AG04449 (cell line): ENCODE data around the gene ATF3.

Source experiments
- CTCF ChIA-PET: fragments of 350-600 bp; formaldehyde crosslinking; extraction: SDS; loops from one replicate; lab custom pipeline; 2021; ENCODE audit warnings: antibody characterized with exemption; lab: Yijun Ruan, JAX
- POLR2A ChIA-PET: fragments of 400-600, 350-600 bp; formaldehyde crosslinking; extraction: SDS; loops from one replicate; lab custom pipeline; 2020; ENCODE audit warnings: antibody characterized with exemption, inconsistent platforms; lab: Yijun Ruan, JAX
- DNase-seq: peaks from one replicate; pipeline ENCODE4 v3.0.0-alpha.2; 2010; ENCODE audit warnings: low read depth, low spot score
- H3K4me3 ChIP-seq: 2 replicates; pipeline ENCODE4 v1.5.1; 2011; ENCODE audit warnings: low read depth, mild to moderate bottlenecking, control low read depth, low read length
- TF ChIP-seq, protein P1 (sequence below): IDR thresholded peaks from one replicate; pipeline ENCODE4 v1.5.1; 2011; ENCODE audit warnings: mild to moderate bottlenecking, moderate library complexity, low read length, control low read depth, inconsistent platforms; ENCODE audit not compliant: insufficient read depth; ENCODE audit errors: missing control alignments

The ATF3 gene

DNA sequence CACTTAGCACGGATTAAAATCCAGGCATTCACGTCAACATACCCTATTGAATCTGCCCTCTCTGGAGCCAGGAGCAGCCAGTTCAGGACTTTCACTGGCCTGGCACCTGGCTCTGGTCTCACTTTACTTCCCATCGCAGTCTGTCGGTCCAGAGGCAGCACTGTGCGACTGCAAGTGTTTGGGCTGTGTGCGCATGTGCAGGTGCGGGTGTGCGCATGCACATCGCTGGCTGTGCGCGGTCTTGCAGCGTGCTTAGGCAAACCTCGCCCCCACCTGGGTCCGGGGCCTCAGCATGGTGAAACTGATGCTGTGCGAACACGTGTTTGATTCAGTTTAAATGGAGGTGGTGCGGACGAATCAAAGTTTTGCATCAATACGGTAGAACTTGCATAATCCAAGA, 38.0 kb downstream of the ATF3 start:
- TF ChIP-seq, protein P1, sequence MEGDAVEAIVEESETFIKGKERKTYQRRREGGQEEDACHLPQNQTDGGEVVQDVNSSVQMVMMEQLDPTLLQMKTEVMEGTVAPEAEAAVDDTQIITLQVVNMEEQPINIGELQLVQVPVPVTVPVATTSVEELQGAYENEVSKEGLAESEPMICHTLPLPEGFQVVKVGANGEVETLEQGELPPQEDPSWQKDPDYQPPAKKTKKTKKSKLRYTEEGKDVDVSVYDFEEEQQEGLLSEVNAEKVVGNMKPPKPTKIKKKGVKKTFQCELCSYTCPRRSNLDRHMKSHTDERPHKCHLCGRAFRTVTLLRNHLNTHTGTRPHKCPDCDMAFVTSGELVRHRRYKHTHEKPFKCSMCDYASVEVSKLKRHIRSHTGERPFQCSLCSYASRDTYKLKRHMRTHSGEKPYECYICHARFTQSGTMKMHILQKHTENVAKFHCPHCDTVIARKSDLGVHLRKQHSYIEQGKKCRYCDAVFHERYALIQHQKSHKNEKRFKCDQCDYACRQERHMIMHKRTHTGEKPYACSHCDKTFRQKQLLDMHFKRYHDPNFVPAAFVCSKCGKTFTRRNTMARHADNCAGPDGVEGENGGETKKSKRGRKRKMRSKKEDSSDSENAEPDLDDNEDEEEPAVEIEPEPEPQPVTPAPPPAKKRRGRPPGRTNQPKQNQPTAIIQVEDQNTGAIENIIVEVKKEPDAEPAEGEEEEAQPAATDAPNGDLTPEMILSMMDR: no peak
- POLR2A ChIA-PET: no interaction called here
- CTCF ChIA-PET: interaction anchor here (1.1 to 7.5 kb wide), 2 partner anchors 17 to 20 kb away, joined by 3 to 78 read pairs; no protein-coding TSS in a partner anchor
- no peak overlapping the region for H3K4me3 ChIP-seq
- no peak for DNase-seq

DNA sequence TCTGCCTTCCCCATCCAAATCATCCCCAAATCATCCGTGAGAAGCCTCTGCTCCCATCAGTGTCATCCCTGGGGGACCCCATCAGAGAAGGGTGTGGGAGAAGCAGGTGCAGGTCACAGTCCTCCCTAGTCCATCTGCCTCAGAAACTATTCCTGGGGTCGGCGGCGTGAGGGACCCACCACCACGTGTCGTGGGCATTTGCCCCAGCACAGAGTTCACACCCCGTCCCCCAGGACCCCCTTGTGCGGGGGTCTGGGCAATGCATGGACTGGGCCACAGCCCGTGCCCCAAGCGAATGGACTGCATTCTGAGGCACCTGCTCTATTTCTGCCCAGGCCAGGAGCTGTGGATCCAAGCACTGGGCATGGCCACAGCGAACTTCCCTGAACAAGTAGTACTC, 38.4 kb downstream of the ATF3 start:
- ChIA-PET CTCF (interaction anchor here (0.7 to 7.5 kb wide), 2 partner anchors 19 to 192 kb away, joined by 3 to 78 read pairs; no protein-coding TSS in a partner anchor), POLR2A (no interaction called here)
- TF ChIP-seq, protein P1: no peak
- no peak overlapping the region for H3K4me3 ChIP-seq
- DNase-seq: no peak

DNA sequence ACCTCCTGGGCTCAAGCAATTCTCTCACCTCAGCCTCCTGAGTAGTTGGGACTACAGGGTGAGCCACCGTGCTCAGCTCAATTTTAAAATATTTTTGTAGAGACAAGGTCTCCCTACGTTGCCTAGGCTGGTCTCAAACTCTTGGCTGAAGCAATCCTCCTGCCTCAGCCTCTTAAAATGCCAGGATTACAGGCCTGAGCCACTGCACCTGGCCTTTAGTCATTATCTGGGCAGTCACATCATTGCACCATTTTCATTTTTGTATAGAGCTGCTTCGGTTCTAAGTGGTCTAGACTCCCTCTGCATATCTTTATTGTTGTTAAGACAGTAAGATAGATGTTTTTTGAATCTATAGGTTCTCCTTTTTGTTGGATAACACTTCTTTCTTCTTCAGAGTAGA, 39.9 kb downstream of the ATF3 start:
- POLR2A ChIA-PET: no interaction called here

DNA sequence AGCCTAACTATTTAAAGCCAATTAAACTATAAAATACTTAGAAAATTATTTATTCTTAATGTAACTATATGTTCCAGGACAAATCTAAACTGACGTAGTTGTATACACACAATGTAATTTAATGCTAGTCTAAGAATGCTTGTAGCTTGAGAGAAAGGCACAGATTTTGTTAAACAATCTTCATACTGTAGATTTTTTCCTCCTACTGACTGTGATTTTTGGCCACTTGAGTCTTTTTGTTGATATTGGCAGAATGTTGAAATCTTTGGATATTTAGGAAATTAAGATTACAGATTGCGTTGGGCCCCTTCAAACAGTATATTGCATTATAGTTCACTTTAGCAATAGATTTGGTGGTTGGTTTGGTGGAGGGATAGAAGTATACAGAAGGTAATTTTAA, 40.5 kb downstream of the ATF3 start:
- TF ChIP-seq, protein P1: no peak
- ChIA-PET POLR2A (no interaction called here), CTCF (interaction anchor here (7.5 kb wide), 1 partner anchor 17 kb away, joined by 78 read pairs; no protein-coding TSS in a partner anchor)
- no peak for DNase-seq
- no peak overlapping the region for H3K4me3 ChIP-seq

More for the DNA sequence above, 39.9 kb downstream of the ATF3 start:
- no peak overlapping the region for H3K4me3 ChIP-seq
- TF ChIP-seq, protein P1: no peak
- CTCF ChIA-PET: interaction anchor here (7.5 kb wide), 1 partner anchor 18 kb away, joined by 78 read pairs; no protein-coding TSS in a partner anchor
- no peak for DNase-seq

DNA sequence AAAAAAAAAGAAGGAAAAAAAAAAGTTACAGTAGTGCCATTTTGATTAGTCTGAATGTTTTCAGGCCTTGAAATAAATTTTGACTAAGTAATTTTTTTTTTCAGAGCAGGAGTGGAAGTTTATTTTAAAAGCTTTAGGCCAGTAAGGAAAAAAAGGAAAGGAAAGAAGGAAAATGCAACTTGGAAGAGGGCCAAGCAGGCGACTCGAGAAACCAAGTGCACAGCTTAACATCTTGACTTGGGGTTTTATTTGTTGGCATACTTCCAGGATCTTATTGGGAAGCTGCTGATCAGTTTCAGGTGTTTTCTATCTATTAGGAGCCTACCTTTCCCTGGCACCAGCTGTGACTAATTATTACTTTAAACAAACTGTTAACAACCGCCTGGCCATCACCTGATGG, 41.7 kb downstream of the ATF3 start:
- CTCF ChIA-PET: interaction anchor here (0.9 to 7.5 kb wide), 4 partner anchors 16 to 193 kb away, joined by 3 to 78 read pairs (median 4); no protein-coding TSS in a partner anchor
- no peak overlapping the region for H3K4me3 ChIP-seq
- TF ChIP-seq, protein P1: no peak
- POLR2A ChIA-PET: no interaction called here
- no peak for DNase-seq

DNA sequence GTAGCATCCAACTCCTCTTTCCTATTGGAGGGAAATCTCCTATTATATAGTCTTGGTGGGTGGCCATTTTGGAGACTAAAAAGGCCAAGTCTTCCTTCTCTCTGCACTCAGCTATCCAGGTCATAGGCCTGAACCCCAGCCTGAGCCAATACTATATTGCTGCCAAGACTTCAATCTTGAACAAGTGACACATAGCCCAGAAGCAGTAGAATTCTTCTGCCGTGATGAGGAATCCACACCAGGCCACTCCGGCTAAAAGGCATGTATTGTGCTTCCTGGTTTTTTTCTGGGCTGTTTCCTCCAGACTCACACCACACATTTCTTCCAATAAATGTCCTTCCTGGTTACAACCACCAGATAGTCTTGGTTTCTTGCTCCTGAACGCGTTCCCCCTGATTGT, 43.0 kb downstream of the ATF3 start:
- no peak overlapping the region for H3K4me3 ChIP-seq
- DNase-seq: no peak
- POLR2A ChIA-PET: no interaction called here
- TF ChIP-seq, protein P1: no peak
- CTCF ChIA-PET: interaction anchor here (1.1 to 7.5 kb wide), 3 partner anchors 15 to 194 kb away, joined by 3 to 78 read pairs (median 6); no protein-coding TSS in a partner anchor
